GM12878 (cell line): ENCODE measurements around the gene SCN4A. TPM values are rescaled to one million over a fixed set of nuclear protein-coding genes. Genes with fewer than 3 reads are reported as not detected.

Source experiments
- ATAC-seq: fragments of 200-7000 bp; cut with Tn5 transposase; 3 replicates; pipeline ENCODE4 v1.9.1; 2020; ENCODE audit warnings: mild to moderate bottlenecking, moderate library complexity
- BruUV-seq: library from RNA; stranded (reverse); fragments of 400-500 nt; replicated peaks from 2 replicates; lab custom pipeline; 2021; lab: Mats Ljungman, UMichigan
- CTCF ChIA-PET: fragments of 300-600 bp; sonication (Branson Sonifier 250); formaldehyde crosslinking; extraction: SDS; loops from one replicate; lab custom pipeline; 2021; ENCODE audit warnings: inconsistent platforms; lab: Yijun Ruan, JAX
- POLR2A ChIA-PET: fragments of 350-600 bp; formaldehyde crosslinking; extraction: SDS; loops from one replicate; lab custom pipeline; 2021; ENCODE audit warnings: inconsistent platforms; lab: Charles Lee
- RAD21 ChIA-PET: fragments of 300-600 bp; sonication (Branson Sonifier 250); formaldehyde crosslinking; loops from one replicate; lab custom pipeline; 2023; ENCODE audit warnings: antibody characterized with exemption; ENCODE audit not compliant: unreplicated experiment; lab: Charles Lee
- SMC1A ChIA-PET: fragments of 300-600 bp; sonication (Branson Sonifier 250); formaldehyde crosslinking; loops from one replicate; lab custom pipeline; 2023; ENCODE audit not compliant: unreplicated experiment, uncharacterized antibody; lab: Charles Lee
- DNase-seq: peaks from one replicate; pipeline ENCODE4 v3.0.0-alpha.2; 2011; ENCODE audit warnings: low read depth, low spot score
- FAIRE-seq: peaks from 3 replicates; lab custom pipeline; 2011; peaks lifted over from hg19 to GRCh38; lab: Jason Lieb, UNC
- H2AFZ ChIP-seq: 2 replicates; pipeline ENCODE4 v1.6.0; 2011; ENCODE audit warnings: low read depth, low read length, control low read depth; ENCODE audit not compliant: control insufficient read depth
- H3K27ac ChIP-seq: 2 replicates; pipeline ENCODE4 v1.5.1; 2011; ENCODE audit warnings: control low read depth; ENCODE audit not compliant: control insufficient read depth, insufficient read depth
- H3K27me3 ChIP-seq, 2 experiments: replicated peaks in 1 of 2; 2 replicates each; pipeline versions ENCODE4 v1.6.0 to v1.6.1; 2011; ENCODE audit warnings: low read length in 1 of 2; ENCODE audit not compliant: control insufficient read depth in 2 of 2, insufficient read depth in 2 of 2
- H3K36me3 ChIP-seq, 2 experiments: 2 replicates each; pipeline ENCODE4 v1.5.1; 2011; ENCODE audit warnings: low read length in 1 of 2; ENCODE audit not compliant: control insufficient read depth in 2 of 2, insufficient read depth in 2 of 2
- H3K4me1 ChIP-seq: 2 replicates; pipeline ENCODE4 v1.6.1; 2011; ENCODE audit warnings: mild to moderate bottlenecking, low read length, moderate library complexity, mixed read lengths; ENCODE audit not compliant: control insufficient read depth, insufficient read depth
- H3K4me2 ChIP-seq: 2 replicates; pipeline ENCODE4 v1.6.0; 2011; ENCODE audit warnings: control low read depth; ENCODE audit not compliant: control insufficient read depth, insufficient read depth
- H3K4me3 ChIP-seq: fragments of 200-600 bp; sonication (generic); 2 replicates; pipeline ENCODE4 v1.5.1; 2016
- H3K79me2 ChIP-seq: 2 replicates; pipeline ENCODE4 v1.6.0; 2011; ENCODE audit warnings: low read length; ENCODE audit not compliant: control insufficient read depth, insufficient read depth
- H3K9ac ChIP-seq: 2 replicates; pipeline ENCODE4 v1.8.0; 2011; ENCODE audit warnings: low read length, control low read depth, mixed read lengths; ENCODE audit not compliant: control insufficient read depth, insufficient read depth
- H3K9me3 ChIP-seq: replicated peaks from 3 replicates; pipeline ENCODE4 v1.5.1; 2011; ENCODE audit warnings: mild to moderate bottlenecking, low read length; ENCODE audit not compliant: control insufficient read depth, insufficient read depth
- H4K20me1 ChIP-seq: 2 replicates; pipeline ENCODE4 v1.6.0; 2011; ENCODE audit not compliant: control insufficient read depth, insufficient read depth
- ATF7 ChIP-seq: fragments of 450-650 bp; IDR thresholded peaks from 2 replicates; pipeline ENCODE4 v1.6.1; 2016; ENCODE audit warnings: low read depth, mild to moderate bottlenecking
- BMI1 ChIP-seq: fragments of 450-650 bp; IDR thresholded peaks from 2 replicates; pipeline ENCODE4 v1.6.1; 2016; ENCODE audit warnings: mild to moderate bottlenecking, moderate library complexity, borderline replicate concordance
- EP300 ChIP-seq, 2 experiments: fragments of 150-350 bp in 1 of 2; IDR thresholded peaks; 2 replicates each; pipeline ENCODE4 v1.6.1; 2011 to 2012; ENCODE audit warnings: low read depth in 2 of 2, low read length in 2 of 2, borderline replicate concordance in 1 of 2, improper control_type of control experiment in 1 of 2, inconsistent platforms in 1 of 2; ENCODE audit not compliant: control insufficient read depth in 1 of 2
- EZH2 ChIP-seq: IDR thresholded peaks from 2 replicates; pipeline ENCODE4 v1.6.1; 2012; ENCODE audit warnings: low read depth, mild to moderate bottlenecking, control low read depth, inconsistent platforms, low read length, borderline replicate concordance; ENCODE audit not compliant: control insufficient read depth
- IKZF1 ChIP-seq: fragments of 450-650 bp; conservative IDR thresholded peaks from 2 replicates; pipeline ENCODE4 v1.6.1; 2017; ENCODE audit warnings: antibody characterized with exemption, mild to moderate bottlenecking
- MEF2B ChIP-seq: fragments of 450-650 bp; IDR thresholded peaks from 2 replicates; pipeline ENCODE4 v1.6.1; 2018; ENCODE audit warnings: mild to moderate bottlenecking, moderate library complexity; ENCODE audit not compliant: partially characterized antibody, poor library complexity, severe bottlenecking
- MLLT1 ChIP-seq: fragments of 450-650 bp; IDR thresholded peaks from 2 replicates; pipeline ENCODE4 v1.6.1; 2016; ENCODE audit warnings: mild to moderate bottlenecking
- NFYA ChIP-seq: IDR thresholded peaks from 2 replicates; pipeline ENCODE4 v1.6.1; 2011; ENCODE audit warnings: low read depth, mild to moderate bottlenecking, low read length, improper control_type of control experiment, borderline replicate concordance
- RB1 ChIP-seq: fragments of 450-650 bp; formaldehyde crosslinking; IDR thresholded peaks from 2 replicates; pipeline ENCODE4 v1.6.1; 2017; ENCODE audit warnings: mild to moderate bottlenecking, borderline replicate concordance
- REST ChIP-seq: IDR thresholded peaks from 2 replicates; pipeline ENCODE4 v1.6.1; 2012; ENCODE audit warnings: mild to moderate bottlenecking, low read depth, low read length
- SREBF2 ChIP-seq: IDR thresholded peaks from 2 replicates; pipeline ENCODE4 v1.6.1; 2012; ENCODE audit warnings: mild to moderate bottlenecking, low read length
- STAT1 ChIP-seq: fragments of 450-650 bp; conservative IDR thresholded peaks from 2 replicates; pipeline ENCODE4 v1.6.1; 2014; ENCODE audit warnings: antibody characterized with exemption, mild to moderate bottlenecking
- ZNF24 ChIP-seq: fragments of 450-650 bp; IDR thresholded peaks from 2 replicates; pipeline ENCODE4 v1.6.1; 2017; ENCODE audit warnings: antibody characterized with exemption, mild to moderate bottlenecking
- WGBS: methylation state at CpG from one replicate; pipeline ENCODE4 v1.1.6; 2016; ENCODE audit warnings: low lambda C conversion rate; ENCODE audit not compliant: insufficient replicate concordance, insufficient coverage; ENCODE audit errors: missing lambda C conversion rate; 5-methylcytosine and 5-hydroxymethylcytosine counted together
- in situ Hi-C: fragments of 300-500 bp; cut with MboI; formaldehyde crosslinking; loops from 9 replicates; pipeline ENCODE4 v1.14.3; 2018; ENCODE audit warnings: mixed read lengths
- intact Hi-C: fragments of 100-400 bp; cut with micrococcal nuclease; formaldehyde crosslinking; loops from one replicate; pipeline ENCODE4 v1.14.2; 2022; ENCODE audit not compliant: unreplicated experiment
- polyA plus RNA-seq, 11 experiments: library from polyadenylated mRNA; depleted of rRNA in 4 of 11; unstranded in 6 of 11; stranded (reverse) in 5 of 11; fragments of >200 nt; fragmentation: Nextera tagmentation in 4 of 11; fragmentation: Illumina TruSeq in 1 of 11; extraction: Ambion mirVana in 4 of 11; extraction: Trizol in 1 of 11; gene quantifications; 1 replicate in 1 of 11; 2 replicates in 10 of 11; pipeline versions ENCODE4 v1.2.1 to v1.2.3, GENCODE V29; 2011 to 2016; ENCODE audit warnings: inconsistent platforms in 2 of 11, missing spikeins in 2 of 11, low read depth in 1 of 11
- total RNA-seq, 4 experiments: library from RNA; depleted of rRNA in 3 of 4; stranded (reverse); fragments of >200 nt in 3 of 4; fragmentation: Illumina TruSeq in 1 of 4; extraction: Trizol in 1 of 4; gene quantifications; 2 replicates each; pipeline versions ENCODE4 v1.2.1 to v1.2.3, GENCODE V29; 2013 to 2021
- TF ChIP-seq, protein P1 (sequence below): fragments of 450-650 bp; formaldehyde crosslinking; IDR thresholded peaks from 2 replicates; pipeline ENCODE4 v1.4.0; 2020; ENCODE audit warnings: mild to moderate bottlenecking, moderate library complexity

SCN4A gene
- total and polyA plus RNA-seq, 10 of the 15 experiments (the other 5 are each of a cell fraction or from before 2014, with no cell fraction given), result under 0.01 to 0.15 (median 0.07) TPM; not detected in 4

- ChIA-PET RAD21 (interaction anchor here (1.6 to 4.4 kb wide), 5 partner anchors 36 to 225 kb away, joined by 3 to 34 read pairs (median 10); no protein-coding TSS in a partner anchor), POLR2A (no interaction called here), SMC1A (interaction anchor here (0.6 to 2.6 kb wide), 5 partner anchors 36 to 692 kb away, joined by 3 to 15 read pairs (median 3); no protein-coding TSS in a partner anchor), CTCF (interaction anchor here (0.5 to 17.4 kb wide), 11 partner anchors 8 to 372 kb away, joined by 3 to 481 read pairs (median 6); partner anchors contain the start of genes ERN1 and ICAM2)
- no peak overlapping the region for H3K27ac ChIP-seq
- H2AFZ ChIP-seq, result no peak overlapping the region
- no peak overlapping the region for H3K9ac ChIP-seq
- no peak overlapping the region for H3K4me3 ChIP-seq
- 51% methylated on average over 14 of the region's 14 CpGs for WGBS
- H3K79me2 ChIP-seq, result no peaks in the 10 kb centered on the region
- H4K20me1 ChIP-seq, result no peaks in the 10 kb centered on the region
- H3K4me1 ChIP-seq, result no peaks in the 10 kb centered on the region
- H3K9me3 ChIP-seq, result no peaks in the 10 kb centered on the region
- in situ Hi-C loops, result no loop called here
- ATAC-seq (no peak), FAIRE-seq (no peak), DNase-seq (no peak)
- intact Hi-C loops, result loop anchor here (2.0 kb wide), 1 partner anchor 223 kb away; no protein-coding TSS in a partner anchor
- BruUV-seq, result no TSS peak
- peaks cover 0 to 2% of the 10 kb centered on the region in 2 experiments; a peak in 2 of 4 replicates for H3K27me3 ChIP-seq
- H3K4me2 ChIP-seq, result no peak overlapping the region
- H3K36me3 ChIP-seq, result no peaks in the 10 kb centered on the region
- TF ChIP-seq ATF7 (no peak), MLLT1 (no peak), EZH2 (no peak), ZNF24 (no peak), RB1 (no peak), SREBF2 (no peak), MEF2B (no peak), EP300 (IDR thresholded peaks at IDR 0.05; ENCODE audit: borderline replicate concordance in 1 of 2, control insufficient read depth in 1 of 2, low read depth in 2 of 2, low read length in 2 of 2) (no peak), IKZF1 (no peak), BMI1 (no peak), STAT1 (no peak), NFYA (no peak), REST (no peak)
- TF ChIP-seq, protein P1, sequence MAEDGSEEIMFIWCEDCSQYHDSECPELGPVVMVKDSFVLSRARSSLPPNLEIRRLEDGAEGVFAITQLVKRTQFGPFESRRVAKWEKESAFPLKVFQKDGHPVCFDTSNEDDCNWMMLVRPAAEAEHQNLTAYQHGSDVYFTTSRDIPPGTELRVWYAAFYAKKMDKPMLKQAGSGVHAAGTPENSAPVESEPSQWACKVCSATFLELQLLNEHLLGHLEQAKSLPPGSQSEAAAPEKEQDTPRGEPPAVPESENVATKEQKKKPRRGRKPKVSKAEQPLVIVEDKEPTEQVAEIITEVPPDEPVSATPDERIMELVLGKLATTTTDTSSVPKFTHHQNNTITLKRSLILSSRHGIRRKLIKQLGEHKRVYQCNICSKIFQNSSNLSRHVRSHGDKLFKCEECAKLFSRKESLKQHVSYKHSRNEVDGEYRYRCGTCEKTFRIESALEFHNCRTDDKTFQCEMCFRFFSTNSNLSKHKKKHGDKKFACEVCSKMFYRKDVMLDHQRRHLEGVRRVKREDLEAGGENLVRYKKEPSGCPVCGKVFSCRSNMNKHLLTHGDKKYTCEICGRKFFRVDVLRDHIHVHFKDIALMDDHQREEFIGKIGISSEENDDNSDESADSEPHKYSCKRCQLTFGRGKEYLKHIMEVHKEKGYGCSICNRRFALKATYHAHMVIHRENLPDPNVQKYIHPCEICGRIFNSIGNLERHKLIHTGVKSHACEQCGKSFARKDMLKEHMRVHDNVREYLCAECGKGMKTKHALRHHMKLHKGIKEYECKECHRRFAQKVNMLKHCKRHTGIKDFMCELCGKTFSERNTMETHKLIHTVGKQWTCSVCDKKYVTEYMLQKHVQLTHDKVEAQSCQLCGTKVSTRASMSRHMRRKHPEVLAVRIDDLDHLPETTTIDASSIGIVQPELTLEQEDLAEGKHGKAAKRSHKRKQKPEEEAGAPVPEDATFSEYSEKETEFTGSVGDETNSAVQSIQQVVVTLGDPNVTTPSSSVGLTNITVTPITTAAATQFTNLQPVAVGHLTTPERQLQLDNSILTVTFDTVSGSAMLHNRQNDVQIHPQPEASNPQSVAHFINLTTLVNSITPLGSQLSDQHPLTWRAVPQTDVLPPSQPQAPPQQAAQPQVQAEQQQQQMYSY (CRISPR knock-in tag), result no peak
Measured at GRCh38 chr17:63910096-63910495, 62.6 kb downstream of the SCN4A start.
